HuH-7.5 (cell line): ENCODE results near the gene CMPK1.

ENCODE experiments used
- DNase-seq: peaks from one replicate; pipeline ENCODE4 v3.0.0; 2011; ENCODE audit warnings: low spot score

CMPK1 gene

DNA sequence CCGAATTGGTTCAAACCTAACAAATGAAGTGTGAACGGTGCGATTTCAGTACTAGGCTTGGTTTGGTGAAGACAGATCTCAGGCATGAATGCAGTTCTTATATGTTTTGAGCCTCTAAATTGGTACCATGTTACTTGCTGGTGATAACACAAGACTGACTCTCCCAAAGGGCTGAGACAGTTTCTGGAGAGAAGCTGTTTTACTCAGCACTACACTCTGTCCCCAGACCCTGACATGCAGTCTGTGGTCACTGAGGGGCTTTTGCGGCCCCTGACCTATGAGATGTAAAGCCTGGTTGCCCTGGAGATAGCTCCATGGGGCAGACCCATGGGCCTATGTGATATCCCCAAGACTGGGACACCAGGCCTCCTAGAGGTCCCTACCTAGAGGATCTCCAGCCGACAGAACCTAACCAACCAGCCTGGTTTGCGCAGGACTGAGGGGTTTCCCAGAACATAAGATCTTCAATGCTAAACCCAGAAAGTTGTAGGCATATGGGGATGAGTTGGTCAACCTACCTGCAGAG, 63.1 kb downstream of the CMPK1 start:
- no peak for DNase-seq

DNA sequence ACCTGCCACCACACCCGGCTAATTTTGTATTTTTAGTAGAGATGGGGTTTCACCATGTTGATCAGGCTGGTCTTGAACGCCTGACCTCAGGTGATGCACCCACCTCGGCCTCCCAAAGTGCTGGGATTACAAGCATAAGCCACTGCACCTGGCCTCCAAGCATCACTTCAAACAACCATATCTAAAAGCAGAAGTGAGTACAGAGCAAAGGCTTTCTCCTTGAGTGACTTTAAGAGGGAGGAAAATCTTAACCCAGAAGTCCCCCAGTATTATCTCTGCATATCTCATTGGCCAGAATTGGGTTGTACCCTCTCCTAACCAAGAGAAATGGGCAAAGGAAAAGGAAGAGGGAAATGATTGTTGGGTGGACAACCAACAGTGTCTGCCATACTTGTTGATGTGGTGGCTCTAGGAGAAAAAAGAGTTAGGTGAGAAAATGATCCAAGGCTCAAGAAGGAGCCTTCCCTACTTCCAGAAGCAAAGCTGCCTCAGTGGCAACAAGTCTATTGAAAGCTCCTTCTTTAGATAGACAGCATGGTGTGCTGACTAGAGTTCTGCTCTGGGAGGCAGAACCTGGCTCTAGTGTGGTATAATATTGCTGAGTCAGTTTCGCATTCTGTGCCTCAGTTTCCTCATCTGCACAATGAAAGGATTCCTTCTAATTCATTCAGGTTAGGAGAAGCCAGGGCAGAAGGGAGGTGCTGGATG, 65.7 kb downstream of the CMPK1 start:
- no peak for DNase-seq

DNA sequence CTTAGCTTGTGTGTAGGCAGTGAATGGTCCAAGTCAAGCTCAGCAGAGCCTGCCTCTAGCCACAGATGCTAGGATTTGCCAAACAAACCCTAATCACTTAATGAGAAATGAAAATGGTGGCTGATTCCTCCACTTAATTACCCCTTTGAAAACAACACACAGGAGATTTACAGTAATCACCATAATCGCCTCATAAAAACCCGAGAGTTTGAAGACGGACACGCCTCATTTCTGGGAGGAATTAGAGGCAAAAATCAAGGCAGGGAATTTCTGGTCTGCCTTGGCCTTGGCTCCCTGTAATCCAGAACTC, 66.2 kb downstream of the CMPK1 start:
- no peak for DNase-seq

DNA sequence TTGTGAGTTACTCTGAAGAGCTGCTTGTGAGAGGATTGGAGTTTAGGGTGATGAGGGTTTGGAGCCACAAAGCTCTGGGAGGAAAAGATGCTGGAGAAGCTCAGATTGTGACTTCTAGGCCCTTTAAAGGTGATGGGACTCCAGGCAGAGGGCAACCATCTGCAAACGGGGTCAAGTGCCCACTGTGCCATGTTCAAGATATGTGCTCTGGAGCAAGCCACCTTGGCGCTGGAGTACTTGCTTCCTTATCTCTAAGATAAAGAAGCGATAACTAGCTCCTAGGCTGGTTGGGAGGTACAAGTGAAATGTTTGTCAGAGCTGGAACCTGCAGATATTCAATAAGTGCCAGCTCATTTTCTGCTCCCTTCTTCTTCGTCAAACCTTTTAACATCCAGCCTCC, 68.2 kb downstream of the CMPK1 start:
- DNase-seq, result no peak

DNA sequence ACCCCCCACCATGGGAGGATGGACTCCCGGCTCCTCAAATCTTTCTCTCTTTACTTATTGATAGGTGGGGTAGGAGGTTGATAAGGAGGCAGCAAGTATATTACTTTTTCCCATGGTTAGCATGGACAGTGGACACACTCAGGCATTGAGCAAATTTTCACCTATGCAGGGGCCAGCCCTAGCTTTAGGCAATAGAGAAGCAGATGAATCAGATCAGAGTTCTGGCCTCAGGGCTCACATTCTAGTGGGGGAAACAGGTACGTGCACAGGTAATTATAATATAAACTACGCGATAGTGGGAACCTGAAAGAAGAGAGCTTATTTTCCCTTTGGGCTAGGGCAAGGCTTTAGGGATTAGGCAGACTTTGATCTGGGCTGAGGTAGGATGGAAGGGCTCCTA, 69.0 kb downstream of the CMPK1 start:
- DNase-seq, result no peak

DNA sequence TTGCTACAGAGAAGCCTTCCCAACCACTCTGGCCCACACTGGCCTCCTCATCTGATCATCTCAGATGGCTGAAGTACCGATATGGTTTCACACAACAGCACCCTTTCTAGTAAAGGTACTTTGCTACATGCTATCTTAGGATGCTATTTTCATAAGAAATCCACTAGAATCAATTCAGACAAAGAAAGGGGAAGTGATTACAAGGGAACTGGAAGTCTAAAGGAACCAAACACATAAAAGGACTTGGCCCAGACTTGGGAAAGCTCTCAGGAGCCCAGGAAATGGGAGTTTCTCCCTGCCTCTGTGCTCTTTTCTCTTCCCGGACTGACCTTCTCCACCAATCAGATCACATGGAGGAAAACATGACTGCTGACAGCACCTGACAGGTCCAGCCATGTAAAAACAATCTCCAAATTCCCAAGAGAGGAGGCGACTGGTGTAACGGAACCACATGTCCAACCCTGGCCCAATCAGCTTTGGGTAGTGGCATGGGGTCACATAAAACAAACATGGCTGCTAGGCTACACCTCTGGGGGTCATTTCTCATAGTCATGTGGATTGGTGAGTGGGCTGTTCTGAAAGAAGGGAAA, 69.8 kb downstream of the CMPK1 start:
- DNase-seq, result no peak

DNA sequence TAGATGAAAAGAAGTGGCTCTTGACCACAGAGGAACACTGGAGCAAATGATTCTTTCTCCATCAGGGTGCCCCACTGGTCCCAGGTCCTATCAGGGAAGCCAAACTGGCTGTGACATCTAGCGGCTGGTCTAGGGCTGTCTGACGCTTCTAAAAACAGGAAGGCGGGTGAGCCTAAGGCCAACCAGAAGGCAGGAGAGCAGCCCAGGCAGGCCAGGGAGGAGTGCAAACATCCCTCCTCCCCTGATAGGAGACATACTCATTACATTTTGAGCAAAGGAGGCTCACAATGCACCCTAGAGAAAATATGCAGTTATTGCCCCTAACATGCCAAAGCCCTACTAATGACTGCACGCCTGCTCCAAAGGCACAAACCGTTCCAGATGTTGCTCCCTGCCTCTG, 72.1 kb downstream of the CMPK1 start:
- DNase-seq, result no peak

DNA sequence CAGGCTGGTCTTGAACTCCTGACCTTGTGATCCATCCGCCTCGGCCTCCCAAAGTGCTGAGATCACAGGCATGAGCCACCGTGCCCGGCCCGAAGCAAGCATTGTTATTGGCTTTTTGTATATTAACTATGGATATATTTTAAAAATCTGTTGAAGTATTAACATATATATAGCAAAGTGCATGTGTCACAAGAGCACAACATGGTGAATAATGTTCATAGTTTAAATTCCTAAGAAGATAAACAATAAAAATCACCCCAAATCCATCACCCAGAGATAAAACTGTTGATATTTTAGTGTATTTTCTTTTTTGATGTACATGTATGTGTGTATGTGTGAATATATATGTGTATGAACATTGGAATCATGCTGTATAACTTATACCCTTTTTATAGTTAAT, 73.4 kb downstream of the CMPK1 start:
- DNase-seq, result no peak

DNA sequence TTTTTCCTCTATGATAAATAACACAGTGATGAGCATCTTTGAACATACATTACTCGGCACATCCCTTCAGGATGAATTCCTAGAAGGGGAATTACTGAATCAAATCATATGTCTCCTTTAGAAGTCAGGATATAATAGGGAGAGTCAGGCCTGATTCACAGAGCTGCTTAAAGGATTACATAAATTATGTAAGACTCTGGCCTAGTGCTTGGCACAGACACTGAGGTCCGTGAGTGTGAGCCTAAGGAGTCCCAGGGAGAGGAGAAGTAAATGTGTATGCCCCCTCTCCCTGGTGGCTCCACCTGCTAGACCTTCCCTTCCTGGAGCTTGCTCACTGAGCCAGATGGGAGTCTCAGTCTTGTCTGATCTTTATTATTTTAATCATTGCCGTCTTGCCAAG, 73.9 kb downstream of the CMPK1 start:
- DNase-seq, result no peak

DNA sequence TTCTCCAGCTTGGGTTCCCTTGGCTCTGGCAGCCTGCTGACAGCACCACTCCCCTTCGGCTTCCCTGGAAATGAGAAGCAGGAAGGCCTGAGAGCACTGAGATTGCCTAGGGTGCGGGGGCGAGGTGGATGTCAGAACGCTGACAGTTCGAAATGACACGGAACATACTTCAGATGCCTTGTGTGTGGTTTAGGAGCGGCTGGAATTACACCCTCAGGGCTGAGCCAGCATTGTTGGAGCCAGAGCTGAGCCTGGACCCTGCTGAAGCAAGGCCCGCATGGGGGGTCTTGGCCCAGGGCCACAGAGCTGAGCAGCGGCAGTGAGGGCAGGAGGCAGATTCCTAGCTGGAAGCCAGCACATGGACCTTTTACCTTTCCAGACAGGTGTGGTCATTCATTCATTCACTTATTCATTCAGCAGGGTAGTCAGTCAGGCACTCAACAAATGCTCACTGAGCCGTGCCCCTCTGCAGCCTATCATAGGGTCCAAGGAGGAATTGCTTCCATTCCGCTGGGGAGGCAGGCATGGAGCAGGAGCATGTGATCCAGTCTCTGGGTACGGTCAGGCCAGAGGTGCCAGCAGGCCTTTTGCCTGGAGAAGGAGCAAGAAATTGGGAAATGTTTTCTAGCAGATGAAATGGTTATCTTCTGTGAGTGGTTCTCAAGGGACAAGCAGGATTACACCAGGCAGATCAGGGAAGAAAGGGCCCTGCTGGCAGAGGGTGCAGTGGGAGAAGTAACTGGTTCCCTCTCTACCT, 75.9 kb downstream of the CMPK1 start:
- no peak for DNase-seq

DNA sequence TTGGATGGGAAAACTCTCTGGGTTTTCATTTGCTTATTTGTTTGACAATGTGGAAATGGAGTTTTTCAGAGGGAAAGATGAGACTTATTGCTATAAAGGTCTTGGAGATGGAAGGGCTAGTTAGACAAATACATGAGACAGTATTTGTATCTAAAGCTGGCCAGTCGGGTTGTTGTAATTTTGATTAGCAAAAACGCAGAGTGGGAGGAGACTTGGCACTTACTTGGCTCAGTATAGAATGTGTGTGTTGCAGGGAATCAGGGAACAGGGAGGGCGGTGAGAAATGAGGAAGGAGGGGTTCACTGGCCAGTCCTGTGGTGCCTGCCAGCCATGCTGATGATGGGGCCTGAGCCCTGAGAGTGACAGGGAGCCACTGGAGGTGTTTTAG, 76.5 kb downstream of the CMPK1 start:
- no peak for DNase-seq

DNA sequence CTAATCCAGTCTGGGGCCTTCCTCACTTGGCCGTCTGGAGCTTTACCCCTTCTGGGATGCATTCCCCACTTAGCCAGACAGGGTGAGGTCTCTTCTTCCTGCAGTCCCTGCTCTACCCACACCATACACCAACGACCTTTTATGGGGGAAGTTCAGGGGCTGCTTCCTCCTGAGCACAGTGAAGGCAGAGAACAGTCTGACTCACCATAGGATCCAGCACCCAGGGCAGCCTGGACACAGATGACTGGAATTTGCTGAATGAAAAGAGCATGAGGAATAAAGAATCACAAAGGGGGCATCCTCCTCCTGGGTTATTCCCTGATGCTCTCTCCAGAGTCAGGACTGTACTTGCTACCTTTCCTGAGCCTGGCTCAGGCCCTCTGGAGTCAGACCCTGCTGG, 77.8 kb downstream of the CMPK1 start:
- DNase-seq, result no peak

DNA sequence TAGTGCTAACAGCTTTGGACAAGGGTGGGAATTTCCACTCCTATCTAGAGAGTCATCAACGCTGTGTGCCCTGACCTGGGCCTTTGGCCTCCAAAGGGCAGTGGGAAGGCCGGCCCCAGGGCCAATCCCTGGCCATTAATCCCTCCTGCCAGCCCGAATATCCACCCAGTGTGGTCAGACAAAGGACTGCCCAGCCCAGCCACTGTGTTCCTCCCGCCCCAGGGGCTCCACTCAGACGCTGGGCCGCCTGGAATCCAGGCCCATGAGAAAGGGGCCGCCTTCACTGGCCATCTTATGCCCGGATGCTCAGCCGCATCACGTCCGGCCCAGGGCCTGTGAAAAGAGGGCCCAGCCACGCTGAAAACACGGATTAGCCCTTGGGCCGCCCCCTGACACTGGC, 78.8 kb downstream of the CMPK1 start:
- no peak for DNase-seq

DNA sequence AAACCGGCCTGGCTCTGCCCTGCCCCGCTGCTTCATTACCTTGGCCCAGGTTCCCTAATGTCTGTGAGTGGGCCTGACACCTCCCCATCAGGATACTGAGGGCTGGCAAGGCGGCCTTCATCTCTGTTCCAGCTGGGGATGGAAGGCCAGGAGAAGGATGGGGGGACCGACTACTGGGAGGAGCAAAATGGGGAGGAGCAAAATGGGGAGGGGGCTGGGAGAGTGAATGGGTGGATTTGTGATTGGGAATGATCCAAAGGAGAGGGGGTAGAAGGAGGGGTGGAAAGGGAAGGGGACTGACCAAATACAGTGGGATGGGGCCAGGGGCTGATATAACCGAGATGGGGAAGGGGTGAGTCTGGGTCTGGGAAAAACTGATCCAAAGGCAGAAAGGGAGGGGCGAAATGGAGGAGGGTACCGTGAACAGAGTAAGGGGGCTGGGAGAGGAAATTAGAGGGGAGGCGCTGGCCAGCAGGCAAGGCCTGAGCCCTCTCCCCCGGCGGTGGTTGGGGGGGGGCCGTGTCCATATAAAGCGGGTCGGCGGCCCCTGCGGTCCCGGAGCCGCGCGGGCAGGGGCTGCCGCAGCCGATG, 82.2 kb downstream of the CMPK1 start, which contains the start of gene FOXE3:
Gene FOXE3, plus strand, starts transcription at position 558 of the 591 bp plus-strand sequence. Its CDS starts 31 bp downstream, at position 589.
- peak; percentile 33 for DNase-seq

DNA sequence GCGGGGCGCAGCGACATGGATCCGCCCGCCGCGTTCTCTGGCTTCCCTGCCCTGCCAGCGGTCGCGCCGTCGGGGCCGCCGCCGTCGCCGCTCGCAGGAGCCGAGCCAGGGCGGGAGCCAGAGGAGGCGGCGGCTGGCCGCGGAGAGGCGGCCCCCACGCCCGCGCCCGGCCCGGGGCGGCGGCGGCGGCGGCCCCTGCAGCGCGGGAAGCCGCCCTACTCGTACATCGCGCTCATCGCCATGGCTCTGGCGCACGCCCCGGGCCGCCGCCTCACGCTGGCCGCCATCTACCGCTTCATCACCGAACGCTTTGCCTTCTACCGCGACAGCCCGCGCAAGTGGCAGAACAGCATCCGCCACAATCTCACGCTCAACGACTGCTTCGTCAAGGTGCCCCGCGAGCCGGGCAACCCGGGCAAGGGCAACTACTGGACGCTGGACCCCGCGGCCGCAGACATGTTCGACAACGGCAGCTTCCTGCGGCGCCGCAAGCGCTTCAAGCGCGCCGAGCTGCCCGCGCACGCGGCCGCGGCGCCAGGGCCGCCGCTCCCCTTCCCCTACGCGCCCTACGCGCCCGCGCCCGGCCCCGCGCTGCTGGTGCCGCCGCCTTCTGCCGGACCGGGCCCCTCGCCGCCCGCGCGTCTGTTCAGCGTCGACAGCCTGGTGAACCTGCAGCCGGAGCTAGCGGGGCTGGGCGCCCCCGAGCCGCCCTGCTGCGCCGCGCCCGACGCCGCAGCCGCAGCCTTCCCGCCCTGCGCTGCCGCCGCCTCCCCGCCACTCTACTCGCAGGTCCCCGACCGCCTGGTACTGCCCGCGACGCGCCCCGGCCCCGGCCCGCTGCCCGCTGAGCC, 83.0 kb downstream of the CMPK1 start:
- peak; percentile 46 for DNase-seq

DNA sequence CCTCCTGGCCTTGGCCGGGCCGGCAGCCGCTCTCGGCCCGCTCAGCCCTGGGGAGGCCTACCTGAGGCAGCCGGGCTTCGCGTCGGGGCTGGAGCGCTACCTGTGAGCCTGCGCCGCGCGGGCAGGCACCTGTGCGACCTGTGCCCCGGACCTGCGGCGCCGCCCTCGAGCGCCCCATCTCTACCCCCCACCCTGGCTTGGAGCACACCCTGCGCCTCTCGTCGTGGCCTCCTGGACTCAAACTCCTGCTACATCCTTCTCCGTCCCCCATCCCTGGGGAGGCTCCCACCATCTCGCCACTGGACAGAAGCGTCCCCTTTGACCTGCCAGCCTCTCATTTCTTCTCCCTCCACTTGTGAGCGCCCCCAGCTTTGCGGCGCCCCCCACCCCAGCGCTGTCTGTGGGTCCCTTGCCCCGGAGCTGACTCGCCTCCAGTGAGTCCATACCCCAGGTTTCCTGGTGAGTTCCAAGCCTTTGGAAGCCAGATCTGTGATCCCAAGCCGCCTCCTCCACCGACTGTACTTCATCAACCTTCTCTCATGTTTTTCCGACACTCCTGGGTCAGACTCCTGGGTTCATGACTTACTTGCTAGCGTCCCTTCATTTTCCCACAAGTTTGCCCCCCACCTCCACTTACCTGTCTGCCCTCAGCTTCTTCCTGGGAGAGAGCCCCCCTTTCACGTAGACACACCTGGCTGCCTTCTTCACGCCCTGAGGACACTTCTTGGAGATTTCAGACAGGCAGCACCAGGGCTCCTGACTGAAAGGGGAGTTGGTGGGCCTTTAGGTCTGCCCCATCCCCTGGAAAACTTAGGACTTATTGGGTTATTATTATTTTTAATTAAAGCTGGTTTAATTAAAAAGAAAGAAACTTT, 83.8 kb downstream of the CMPK1 start:
- no peak for DNase-seq

DNA sequence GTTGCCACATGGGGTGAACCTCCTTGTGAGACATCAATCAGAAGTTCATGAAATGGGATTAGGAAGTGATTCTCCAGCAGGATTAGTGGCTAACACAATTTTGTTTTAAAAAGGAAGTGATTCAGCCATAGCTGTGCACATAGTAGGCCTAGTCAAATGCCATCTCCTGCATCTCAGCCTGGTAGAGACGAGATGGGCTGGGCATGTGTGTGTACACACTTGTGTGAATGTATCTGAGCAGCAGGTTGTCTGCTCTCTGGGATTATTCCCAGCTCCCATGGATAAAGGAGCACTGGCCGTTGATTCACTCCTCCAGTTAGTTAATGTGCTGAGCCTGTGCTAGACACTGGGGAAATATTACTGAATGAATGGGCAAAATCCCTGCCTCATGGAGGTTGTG, 84.5 kb downstream of the CMPK1 start:
- DNase-seq, result no peak

DNA sequence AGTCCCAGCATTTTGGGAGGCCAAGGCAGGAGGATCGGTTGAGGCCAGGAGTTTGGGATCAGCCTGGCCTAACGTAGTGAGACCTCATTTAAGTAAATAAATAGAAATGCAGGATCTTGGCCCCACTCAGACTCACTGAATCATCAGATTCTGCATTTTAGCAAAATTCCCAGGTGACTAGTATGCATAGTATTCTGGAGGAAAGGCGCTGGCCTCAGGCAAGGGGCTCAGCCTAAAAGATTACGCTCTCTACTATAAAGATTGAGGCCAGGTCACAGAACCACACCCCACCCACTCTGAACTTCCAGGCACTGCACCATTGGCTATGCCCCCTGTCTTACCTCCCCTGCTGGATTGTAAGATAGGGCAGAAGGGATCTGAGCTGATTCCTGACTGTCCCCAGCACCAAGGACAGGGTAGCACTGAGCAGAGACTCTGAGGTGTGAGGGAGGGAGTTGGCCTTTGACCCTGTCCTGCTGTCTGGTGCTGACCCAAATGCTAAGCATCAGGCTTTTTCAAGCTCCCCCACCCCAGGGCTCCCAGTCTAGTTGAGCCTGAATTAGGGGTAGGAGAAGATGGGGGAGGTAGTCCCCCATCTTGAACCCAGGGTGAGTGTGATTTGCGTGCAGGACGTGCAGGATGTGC, 85.2 kb downstream of the CMPK1 start:
- no peak for DNase-seq

DNA sequence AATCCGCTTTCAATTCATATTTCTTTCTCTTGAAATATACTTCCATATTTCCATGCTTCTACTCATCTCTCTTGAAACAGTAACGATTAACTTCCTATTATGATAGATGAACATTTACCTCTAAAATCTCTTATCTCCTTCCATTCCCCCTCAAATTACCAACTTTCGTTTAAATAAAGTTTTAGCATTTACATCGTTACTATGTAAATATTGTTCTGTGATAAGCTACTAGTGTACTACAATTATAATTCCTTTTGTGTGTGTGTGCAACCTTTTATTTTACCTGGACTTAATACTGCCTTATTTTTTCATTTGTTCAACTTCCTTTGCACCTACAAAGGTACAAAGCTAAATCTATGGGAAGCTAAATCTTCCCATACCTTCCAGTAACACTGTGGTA, 87.0 kb downstream of the CMPK1 start:
- no peak for DNase-seq

DNA sequence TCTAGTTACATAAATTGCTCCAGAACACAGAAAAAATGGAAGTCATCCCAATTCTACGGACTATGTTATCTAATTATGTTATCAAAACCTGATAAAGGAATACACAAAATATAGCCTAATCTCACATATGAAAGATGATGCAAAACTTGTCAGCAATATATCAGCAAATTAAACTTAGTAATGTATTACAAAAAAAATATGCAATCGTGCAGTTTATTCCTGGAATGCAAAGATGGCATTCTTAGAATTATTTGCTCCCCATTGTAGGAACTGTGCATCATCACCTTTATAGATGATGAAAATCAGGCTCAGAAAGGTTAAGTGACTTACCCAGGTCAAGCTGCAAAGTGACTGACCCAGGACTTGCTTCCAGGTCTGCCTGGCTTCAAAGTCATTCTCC, 90.3 kb downstream of the CMPK1 start:
- no peak for DNase-seq
